ENCODE data around the gene ATXN7.

DNA sequence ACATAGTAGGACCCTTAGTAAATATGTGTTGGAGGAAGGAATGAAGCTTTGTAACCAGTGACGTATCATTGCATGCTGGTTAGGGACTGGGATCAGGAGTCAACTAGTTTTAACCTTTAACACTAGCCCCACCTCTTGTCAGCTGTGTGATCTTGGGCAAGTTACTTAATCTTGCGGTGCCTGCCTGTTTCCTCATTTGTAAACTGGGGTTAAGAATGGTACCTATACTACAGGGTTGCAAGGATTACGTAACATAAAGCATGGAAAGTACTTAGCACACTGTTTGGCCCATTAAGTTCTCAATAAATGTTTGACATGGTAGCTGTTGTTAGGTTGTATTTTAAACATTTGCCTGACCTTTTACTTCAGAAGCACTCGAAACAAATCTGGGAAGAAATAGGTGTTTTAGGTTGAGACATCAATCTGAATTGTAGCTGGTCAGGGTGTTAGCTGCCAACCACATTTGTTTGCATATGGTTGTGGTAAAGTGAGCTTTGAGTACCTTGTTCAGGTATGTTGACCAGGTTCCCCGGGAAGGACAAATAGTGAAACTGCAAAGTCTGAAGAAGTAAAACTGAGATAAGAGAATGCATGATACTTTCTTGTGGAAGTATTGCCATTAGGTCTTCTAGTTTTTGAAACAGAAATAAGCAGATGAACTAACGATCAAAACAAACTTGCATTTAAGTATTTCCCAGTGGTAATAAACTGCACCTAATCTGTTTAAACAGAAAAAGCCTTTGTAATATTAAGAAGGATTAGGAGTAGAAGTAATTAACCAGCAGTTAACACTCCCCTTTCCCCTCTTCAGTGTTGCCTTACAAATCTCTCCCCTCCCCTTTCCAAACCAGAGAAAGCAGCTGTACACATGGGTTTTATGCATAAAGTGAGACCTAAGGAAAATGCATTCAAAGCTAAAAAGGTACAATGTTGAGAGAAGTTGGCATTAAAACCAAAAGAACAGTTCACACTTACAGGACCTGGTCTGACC is 74.3 kb downstream of the ATXN7 start:
- TF ChIP-seq, protein P1, sequence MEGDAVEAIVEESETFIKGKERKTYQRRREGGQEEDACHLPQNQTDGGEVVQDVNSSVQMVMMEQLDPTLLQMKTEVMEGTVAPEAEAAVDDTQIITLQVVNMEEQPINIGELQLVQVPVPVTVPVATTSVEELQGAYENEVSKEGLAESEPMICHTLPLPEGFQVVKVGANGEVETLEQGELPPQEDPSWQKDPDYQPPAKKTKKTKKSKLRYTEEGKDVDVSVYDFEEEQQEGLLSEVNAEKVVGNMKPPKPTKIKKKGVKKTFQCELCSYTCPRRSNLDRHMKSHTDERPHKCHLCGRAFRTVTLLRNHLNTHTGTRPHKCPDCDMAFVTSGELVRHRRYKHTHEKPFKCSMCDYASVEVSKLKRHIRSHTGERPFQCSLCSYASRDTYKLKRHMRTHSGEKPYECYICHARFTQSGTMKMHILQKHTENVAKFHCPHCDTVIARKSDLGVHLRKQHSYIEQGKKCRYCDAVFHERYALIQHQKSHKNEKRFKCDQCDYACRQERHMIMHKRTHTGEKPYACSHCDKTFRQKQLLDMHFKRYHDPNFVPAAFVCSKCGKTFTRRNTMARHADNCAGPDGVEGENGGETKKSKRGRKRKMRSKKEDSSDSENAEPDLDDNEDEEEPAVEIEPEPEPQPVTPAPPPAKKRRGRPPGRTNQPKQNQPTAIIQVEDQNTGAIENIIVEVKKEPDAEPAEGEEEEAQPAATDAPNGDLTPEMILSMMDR (conservative IDR thresholded peaks at IDR 0.05; ENCODE audit: low read depth, low read length), result no peak
- TF ChIP-seq EZH2 (IDR thresholded peaks at IDR 0.05; ENCODE audit: low read length, unreplicated experiment) (no peak), EZH2phosphoT487 (IDR thresholded peaks at IDR 0.05; ENCODE audit: borderline replicate concordance, low read length) (no peak)
